Spinal cord (tissue), 10 donors: ENCODE results near the gene SNPH. TPM values are rescaled to one million over a fixed set of nuclear protein-coding genes. Genes with fewer than 3 reads are reported as not detected.
"Not testable (repeated sequence)": the region's sequence is repeated elsewhere in the genome, so short reads cannot be mapped to it uniquely, and the experiment has no call there.

Source experiments
- DNase-seq, 6 donors: peaks; one replicate each; pipeline versions ENCODE4 v3.0.0 to v3.0.0-alpha.2; 2013 to 2015; ENCODE audit warnings: low spot score in 6 of 6, low read depth in 4 of 6
- H3K27ac ChIP-seq: one replicate; pipeline ENCODE4 v1.5.1; 2013; ENCODE audit warnings: low read depth, low read length, control low read depth
- H3K27me3 ChIP-seq: one replicate; pipeline ENCODE4 v1.6.1; 2013; ENCODE audit warnings: low read length; ENCODE audit not compliant: control insufficient read depth, insufficient read depth
- H3K36me3 ChIP-seq: one replicate; pipeline ENCODE4 v1.6.1; 2013; ENCODE audit warnings: low read length; ENCODE audit not compliant: control insufficient read depth, insufficient read depth
- H3K4me1 ChIP-seq: one replicate; pipeline ENCODE4 v1.6.1; 2013; ENCODE audit warnings: low read length; ENCODE audit not compliant: control insufficient read depth, insufficient read depth
- H3K4me3 ChIP-seq: one replicate; pipeline ENCODE4 v1.5.1; 2013; ENCODE audit warnings: low read depth, low read length, control low read depth
- H3K9me3 ChIP-seq: one replicate; pipeline ENCODE4 v1.6.1; 2013; ENCODE audit warnings: low read length; ENCODE audit not compliant: control insufficient read depth, insufficient read depth
- WGBS: methylation state at CpG from one replicate; pipeline ENCODE4 v1.1.5; 2013; ENCODE audit warnings: missing lambda C conversion rate; ENCODE audit not compliant: insufficient coverage; 5-methylcytosine and 5-hydroxymethylcytosine counted together
- long read RNA-seq, 4 donors: transcript quantifications; one replicate each; lab custom pipeline, GENCODE V29; 2026
- polyA plus RNA-seq, 2 donors: library from polyadenylated mRNA; unstranded; fragments of 120-200 nt; gene quantifications; one replicate each; pipeline ENCODE4 v1.2.1, GENCODE V29; 2013; ENCODE audit not compliant: insufficient read length in 2 of 2
- total RNA-seq, 2 donors: library from RNA; depleted of rRNA in 1 of 2; stranded (reverse); fragments of 120-200 nt in 1 of 2; fragments of >200 nt in 1 of 2; gene quantifications; one replicate each; pipeline versions ENCODE4 v1.2.3 to v1.2.4, GENCODE V29; 2013 to 2014
- donor health status: healthy.

SNPH gene, protein sequence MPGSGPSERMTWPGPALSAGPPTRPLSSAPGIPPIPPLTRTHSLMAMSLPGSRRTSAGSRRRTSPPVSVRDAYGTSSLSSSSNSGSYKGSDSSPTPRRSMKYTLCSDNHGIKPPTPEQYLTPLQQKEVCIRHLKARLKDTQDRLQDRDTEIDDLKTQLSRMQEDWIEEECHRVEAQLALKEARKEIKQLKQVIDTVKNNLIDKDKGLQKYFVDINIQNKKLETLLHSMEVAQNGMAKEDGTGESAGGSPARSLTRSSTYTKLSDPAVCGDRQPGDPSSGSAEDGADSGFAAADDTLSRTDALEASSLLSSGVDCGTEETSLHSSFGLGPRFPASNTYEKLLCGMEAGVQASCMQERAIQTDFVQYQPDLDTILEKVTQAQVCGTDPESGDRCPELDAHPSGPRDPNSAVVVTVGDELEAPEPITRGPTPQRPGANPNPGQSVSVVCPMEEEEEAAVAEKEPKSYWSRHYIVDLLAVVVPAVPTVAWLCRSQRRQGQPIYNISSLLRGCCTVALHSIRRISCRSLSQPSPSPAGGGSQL
- 10 to 100 TPM; 12.2 to 25.6 TPM for total RNA-seq
- polyA plus RNA-seq = 10 to 100 TPM; 42.3 to 46.7 TPM
- long read RNA-seq, donor 1, full-length matches to known transcripts = 3 of 3 reads
- long read RNA-seq, donor 1, partial matches to known transcripts = 0 of 3 reads
- long read RNA-seq, donor 1, other reads (novel, unspliced or antisense) = 0 of 3 reads
- long read RNA-seq, donor 2, full-length matches to known transcripts = 2 of 8 reads
- long read RNA-seq, donor 2, partial matches to known transcripts = 6 of 8 reads
- long read RNA-seq, donor 2, other reads (novel, unspliced or antisense) = 0 of 8 reads
- long read RNA-seq, donor 3, full-length matches to known transcripts = 2 of 2 reads
- long read RNA-seq, donor 3, partial matches to known transcripts = 0 of 2 reads
- long read RNA-seq, donor 3, other reads (novel, unspliced or antisense) = 0 of 2 reads
- long read RNA-seq, donor 4 = 0 reads

- 0% methylated on average over 54 of the region's 61 CpGs for WGBS
Measured at GRCh38 chr20:1266167-1266973, at the start of gene SNPH. Gene SNPH, plus strand, starts transcription at chr20:1266294. Its CDS starts 29,946 bp downstream, at chr20:1296240.

GRCh38 chr20:1216527-1217427 is 49.3 kb upstream of the SNPH start:
- not testable (repeated sequence) for H3K27ac ChIP-seq, DNase-seq, H3K4me3 ChIP-seq, H3K4me1 ChIP-seq, H3K27me3 ChIP-seq, H3K36me3 ChIP-seq, H3K9me3 ChIP-seq
- 83% methylated on average over 18 of the region's 19 CpGs for WGBS

More at GRCh38 chr20:1266167-1266973, at the start of gene SNPH:
- Histone ChIP-seq H3K4me1 (peaks cover 24% of the 10 kb centered on the region), H3K27me3 (no peaks in the 10 kb centered on the region), H3K9me3 (peaks cover 1% of the 10 kb centered on the region), H3K27ac (peak within 1 kb of the TSS; percentile 8), H3K36me3 (peaks cover 6% of the 10 kb centered on the region), H3K4me3 (peak within 1 kb of the TSS; percentile 55)
- peak in 3 of 6 donors; percentile 61 to 92 (median 85) for DNase-seq

DNA sequence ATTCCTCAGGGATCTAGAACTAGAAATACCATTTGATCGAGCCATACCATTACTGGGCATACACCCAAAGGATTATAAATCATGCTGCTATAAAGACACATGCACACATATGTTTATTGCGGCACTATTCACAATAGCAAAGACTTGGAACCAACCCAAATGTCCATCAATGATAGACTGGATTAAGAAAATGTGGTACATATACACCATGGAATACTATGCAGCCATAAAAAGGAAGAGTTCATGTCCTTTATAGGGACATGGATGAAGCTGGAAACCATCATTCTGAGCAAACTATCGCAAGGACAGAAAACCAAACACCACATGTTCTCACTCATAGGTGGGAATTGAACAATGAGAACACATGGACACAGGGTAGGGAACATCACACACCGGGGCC is 43.3 kb upstream of the SNPH start:
- not testable (repeated sequence) for H3K4me3 ChIP-seq, H3K36me3 ChIP-seq, H3K27ac ChIP-seq, DNase-seq, H3K9me3 ChIP-seq
- Histone ChIP-seq H3K27me3 (peaks cover 12% of the 10 kb centered on the region), H3K4me1 (peaks cover 16% of the 10 kb centered on the region)
- WGBS = no CpG with 5 or more reads among the region's 4 CpGs

DNA sequence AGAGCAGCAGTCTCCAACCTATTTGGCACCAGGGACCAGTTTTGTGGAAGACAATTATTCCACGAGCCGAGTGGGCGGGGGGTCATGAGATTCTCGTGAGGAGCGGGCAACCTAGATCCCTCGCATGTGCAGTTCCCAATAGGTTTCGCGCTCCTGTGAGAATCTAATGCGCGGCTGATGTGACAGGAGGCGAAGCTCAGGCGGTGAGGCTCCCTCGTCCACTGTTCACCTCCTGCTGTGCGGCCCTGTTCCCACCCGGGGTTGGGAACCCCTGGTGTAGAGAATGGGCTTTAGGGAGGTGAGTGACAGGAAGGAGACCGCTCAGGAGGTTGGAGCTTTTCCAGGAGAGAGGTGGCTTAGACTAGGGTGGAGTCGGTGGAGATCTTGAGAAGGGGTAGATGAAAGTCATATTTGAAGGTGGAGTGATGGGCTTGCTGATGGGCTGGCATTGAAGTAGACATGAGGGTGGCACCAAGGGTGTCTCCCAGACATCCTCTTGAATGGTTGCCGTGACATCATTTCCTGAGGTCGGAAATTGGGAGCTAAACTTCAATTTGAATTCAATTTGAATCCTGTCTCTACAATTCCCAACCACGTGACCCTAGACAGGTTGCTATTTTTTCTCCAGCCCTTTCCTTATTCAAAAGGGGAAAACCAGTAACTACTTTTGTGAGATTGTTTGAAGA is 41.7 kb upstream of the SNPH start:
- H3K9me3 ChIP-seq = no peaks in the 10 kb centered on the region
- H3K36me3 ChIP-seq = no peaks in the 10 kb centered on the region
- H3K4me3 ChIP-seq = no peak overlapping the region
- peaks cover 18% of the 10 kb centered on the region for H3K27me3 ChIP-seq
- H3K27ac ChIP-seq = no peak overlapping the region
- 85% methylated on average over 19 of the region's 20 CpGs for WGBS
- DNase-seq = no peak
- H3K4me1 ChIP-seq = peaks cover 16% of the 10 kb centered on the region

- Histone ChIP-seq H3K27me3 (peaks cover 23% of the 10 kb centered on the region), H3K4me1 (peaks cover 16% of the 10 kb centered on the region), H3K9me3 (no peaks in the 10 kb centered on the region), H3K36me3 (no peaks in the 10 kb centered on the region), H3K27ac (no peak overlapping the region), H3K4me3 (peak overlapping the region; percentile 33)
- 2% methylated on average over 17 of the region's 30 CpGs for WGBS
- no peak for DNase-seq
Measured at GRCh38 chr20:1225263-1225782, 40.8 kb upstream of the SNPH start.

GRCh38 chr20:1225783-1226654 is 40.1 kb upstream of the SNPH start, which contains the start of gene RAD21L1:
Gene RAD21L1, plus strand, starts transcription at chr20:1226044. Its CDS starts 2,410 bp downstream, at chr20:1228454.
- Histone ChIP-seq H3K9me3 (no peaks in the 10 kb centered on the region), H3K4me1 (peaks cover 16% of the 10 kb centered on the region), H3K4me3 (peak within 1 kb of the TSS; percentile 48), H3K27me3 (peaks cover 23% of the 10 kb centered on the region), H3K36me3 (no peaks in the 10 kb centered on the region), H3K27ac (no peak within 1 kb of the TSS)
- peak in 5 of 6 donors; percentile 40 to 83 (median 50) for DNase-seq
- WGBS = under 1% methylated on average over 66 of the region's 88 CpGs

DNA sequence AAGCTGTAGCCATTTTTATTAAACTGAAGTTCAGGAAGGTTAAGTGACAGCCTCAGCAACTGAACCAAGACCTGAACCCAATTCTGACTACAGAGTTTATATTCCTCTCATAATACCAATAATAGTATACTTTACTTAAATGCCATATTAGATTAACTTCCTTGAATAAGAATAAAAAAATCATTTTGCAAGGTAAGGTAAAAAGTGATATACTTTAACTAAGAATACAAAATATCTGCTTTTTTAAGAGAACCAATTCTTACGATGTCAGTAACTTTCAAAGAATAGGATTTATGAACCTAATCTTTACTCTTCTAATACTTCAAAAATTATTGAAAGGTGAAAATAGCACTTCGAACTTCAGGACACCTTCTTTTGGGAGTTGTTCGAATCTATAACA is 36.6 kb upstream of the SNPH start:
- Histone ChIP-seq H3K36me3 (no peaks in the 10 kb centered on the region), H3K27me3 (peaks cover 23% of the 10 kb centered on the region)
- 100% methylated on average over 2 of the region's 3 CpGs for WGBS

More for the DNA sequence above, 36.6 kb upstream of the SNPH start:
- H3K4me3 ChIP-seq = no peak overlapping the region
- no peak overlapping the region for H3K27ac ChIP-seq
- H3K9me3 ChIP-seq = no peaks in the 10 kb centered on the region
- H3K4me1 ChIP-seq = peaks cover 16% of the 10 kb centered on the region
- no peak for DNase-seq
